ENCODE measurements around the gene IFIT1B.
"Not testable (repeated sequence)": the region's sequence is repeated elsewhere in the genome, so short reads cannot be mapped to it uniquely, and the experiment has no call there.

IFIT1B gene

DNA sequence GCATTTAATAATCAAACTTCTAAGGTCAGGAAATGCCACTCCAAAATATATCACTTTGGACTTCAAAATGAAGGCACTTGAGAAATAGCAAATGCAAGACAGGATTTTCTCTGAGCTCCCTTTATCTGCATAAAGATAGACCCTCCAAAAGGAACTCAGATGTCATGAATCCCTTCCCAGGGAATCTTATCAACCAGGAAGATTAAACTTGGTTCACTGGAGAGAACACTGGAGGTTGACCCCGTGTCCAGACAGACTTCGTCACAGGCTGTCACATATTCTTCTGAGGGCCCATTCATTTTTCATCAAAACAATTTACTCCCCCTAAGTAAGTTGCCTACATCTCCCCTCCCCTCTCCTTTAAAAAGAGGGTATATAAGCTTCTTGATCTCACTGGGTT lies 28.9 kb upstream of the IFIT1B start:
- no peak for DNase-seq

DNA sequence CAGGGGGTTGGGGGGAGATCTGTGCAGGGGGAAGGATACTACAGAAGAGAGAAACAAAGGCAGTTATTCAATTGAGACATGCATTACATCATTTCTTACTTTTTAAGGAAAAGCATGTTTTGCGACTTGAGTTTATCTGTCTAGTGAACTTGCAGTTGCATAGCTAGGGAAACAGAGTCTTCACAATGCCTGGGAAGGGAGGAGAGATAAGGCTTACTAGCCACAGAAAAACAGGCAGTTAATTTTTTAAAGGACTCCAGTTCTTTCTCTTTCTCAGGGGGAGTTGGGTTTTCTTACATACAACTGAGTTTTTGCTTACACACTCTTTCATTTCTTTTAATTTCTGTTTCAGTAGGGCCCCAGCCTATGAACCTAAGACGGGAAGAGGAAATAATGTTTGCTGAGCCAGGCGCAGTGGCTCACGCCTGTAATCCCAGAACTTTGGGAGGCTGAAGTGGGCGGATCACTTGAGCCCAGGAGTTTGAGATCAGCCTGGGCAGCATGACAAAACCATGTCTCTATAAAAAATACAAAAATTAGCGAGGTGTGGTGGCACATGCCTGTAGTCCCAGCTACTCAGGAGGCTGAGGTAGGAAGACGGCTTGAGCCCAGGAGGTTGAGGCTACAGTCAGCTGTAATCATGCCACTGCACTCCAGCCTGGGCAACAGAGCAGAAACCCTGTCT lies 27.1 kb upstream of the IFIT1B start:
- DNase-seq, result not testable (repeated sequence)

DNA sequence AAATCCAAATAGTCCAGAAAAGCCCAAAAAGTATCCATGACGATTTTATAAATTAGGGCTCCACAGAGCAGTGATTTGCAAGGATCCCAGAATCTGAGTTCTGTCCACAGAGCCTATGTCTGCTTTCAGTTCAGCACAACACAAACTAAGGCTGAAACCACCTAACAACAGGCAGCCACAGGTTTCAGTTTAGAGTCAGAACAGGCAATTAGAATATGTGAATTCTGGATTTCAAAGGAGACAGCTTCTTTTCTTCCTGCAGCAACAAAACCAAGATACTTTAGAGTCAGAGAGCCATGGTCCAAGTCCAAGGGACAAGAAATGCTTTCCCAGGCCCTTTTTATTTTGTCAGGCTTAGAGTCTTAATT lies 26.5 kb upstream of the IFIT1B start:
- no peak for DNase-seq

DNA sequence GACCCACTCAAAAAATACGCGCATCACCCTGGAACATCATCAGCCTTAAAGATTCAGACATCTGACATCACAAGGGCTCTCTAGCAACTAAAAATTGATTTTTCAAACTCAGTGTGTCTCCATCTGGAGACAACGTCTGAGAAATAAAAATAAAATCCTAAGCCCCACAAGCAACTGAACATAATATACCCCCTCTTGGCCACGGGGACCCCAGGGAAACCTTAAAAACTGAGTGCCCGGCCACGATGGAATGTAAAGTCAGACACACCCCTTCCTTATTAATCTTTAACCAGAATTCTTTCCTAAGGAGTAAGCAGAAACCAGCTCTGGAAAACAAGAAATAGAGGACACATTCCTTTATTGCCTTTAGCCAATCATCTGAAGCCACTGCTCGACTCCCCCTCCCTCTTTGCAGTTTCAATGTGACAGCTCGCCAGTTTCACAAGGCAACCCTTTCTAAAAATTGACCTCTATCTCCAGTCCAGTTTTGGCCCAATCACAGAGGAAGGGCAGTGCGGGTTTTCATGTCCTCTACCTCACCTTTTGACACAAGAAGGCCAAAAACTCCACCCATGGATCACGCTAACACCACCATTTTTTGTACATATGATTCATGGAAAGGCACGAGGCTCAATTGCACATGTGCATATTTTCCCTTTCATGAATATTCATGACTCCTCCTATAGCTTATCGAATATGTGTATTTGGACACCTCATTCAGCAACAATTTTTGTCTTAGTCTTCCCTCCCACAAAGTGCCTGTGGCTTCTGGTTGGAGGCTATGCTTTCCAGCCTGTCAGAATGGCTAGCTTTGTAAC lies 25.9 kb upstream of the IFIT1B start:
- DNase-seq, result no peak

DNA sequence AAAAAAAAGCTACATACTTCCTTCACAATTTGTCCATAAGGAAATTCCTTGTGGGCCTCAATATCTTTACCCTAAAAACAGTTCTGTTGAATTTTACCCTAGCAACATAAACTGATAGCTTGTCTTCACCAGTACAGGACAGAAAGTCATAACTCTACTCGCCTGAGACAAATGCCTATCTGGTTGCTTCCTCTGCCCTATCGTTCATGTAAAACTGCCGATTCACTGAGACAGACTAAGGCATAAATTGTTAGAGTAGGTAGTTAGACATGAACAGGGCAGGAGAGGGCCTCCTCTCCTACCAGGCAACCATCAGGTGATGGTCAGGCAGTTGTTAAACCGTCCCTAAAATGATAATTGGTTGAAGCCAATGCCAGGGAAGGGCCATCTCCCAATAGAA lies 25.1 kb upstream of the IFIT1B start:
- no peak for DNase-seq

DNA sequence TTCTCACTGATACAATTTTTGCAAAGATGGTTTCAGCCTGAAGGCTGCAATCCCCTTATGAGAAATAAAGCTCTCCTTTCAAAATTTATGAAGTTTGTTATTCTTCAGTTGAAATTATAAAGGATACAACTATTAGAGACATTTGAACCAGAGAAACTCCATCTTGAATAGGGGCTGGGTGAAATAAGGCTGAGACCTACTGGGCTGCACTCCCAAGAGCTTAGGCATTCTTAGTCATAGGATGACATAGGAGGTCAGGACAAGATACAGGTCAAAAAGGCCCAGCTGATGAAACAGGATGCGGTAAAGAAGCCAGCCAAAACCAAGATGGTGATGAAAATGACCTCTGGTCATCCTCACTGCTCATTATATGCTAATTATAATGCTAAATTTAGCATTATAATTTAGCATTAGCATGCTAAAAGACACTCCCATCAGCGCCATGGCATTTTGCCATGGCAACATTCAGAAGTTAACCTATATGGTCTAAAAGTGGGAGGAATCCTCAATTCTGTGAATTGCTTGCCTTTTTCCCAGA lies 22.4 kb upstream of the IFIT1B start:
- no peak for DNase-seq

DNA sequence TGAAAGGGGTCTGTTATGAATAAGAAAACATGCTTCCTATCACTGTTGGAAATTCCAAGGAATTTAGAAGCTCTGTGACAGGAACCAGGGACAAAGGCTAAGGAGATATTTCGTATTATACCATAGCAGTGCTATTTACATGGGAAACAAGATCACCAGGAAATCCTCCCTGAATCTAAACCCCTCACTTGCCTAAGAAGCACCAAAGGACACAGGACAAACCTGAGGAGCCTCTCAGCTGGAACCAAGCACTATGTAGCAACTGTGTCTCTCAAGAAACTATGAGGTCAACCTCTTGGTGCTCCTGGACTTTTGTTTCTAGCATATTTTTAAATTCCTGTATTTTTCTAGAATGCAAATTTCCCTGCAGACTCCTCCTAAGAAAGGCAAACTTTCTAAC lies 20.8 kb upstream of the IFIT1B start:
- DNase-seq, result no peak

DNA sequence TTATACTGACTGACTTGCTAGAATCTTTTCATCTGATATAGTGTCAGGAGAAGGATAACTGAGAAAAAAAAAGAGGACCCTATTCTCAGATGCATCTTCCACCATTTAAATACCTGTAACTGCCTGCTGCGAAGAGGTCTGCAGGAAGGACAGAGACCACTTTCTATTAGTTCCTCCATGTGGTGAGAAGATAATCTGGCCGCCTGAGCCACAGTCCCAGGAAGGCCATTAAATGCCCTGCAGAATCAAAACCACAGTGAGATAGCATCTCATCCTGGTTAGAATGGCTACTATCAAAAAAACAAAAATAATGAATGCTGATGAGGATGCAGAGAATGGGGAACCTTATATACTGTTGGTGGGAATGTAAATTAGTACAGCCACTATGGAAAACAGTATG lies 19.9 kb upstream of the IFIT1B start:
- DNase-seq, result no peak

DNA sequence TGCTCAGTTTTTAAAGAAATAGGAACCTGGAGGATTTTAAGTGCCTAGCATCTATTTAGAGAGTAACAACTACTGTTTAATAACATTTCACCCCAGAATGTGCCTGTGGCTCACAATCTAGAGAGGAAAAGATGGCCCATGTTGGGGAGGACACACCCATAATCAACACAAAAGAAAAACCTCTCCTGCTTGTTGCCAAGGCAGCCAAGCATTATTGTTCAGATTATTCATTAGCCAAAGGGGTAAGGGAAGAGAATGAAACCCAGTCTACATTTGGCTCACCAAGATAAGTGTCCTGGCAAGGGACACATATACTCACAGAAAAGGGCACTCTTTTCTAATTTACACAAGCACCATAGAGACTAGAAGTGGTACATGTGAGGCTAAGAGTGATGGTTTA lies 17.7 kb upstream of the IFIT1B start:
- DNase-seq, result no peak

DNA sequence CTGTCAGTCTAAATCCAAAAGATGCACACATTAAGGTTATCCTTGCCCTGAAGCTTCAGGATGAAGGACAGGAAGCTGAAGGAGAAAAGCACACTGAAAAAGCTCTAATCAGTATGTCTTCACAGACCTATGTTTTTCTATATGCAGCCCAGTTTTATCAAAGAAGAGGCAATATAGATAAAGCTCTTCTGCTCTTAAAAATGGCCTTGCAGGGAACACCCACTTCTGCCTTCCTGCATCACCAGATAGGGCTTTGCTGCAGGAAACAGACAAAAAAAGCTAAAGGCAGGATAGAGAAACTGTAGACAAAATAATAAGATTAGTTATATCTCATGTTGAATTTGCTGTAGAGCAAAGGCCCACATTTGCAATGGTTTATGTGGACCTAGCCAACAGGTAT lies 14.9 kb upstream of the IFIT1B start:
- DNase-seq, result no peak

DNA sequence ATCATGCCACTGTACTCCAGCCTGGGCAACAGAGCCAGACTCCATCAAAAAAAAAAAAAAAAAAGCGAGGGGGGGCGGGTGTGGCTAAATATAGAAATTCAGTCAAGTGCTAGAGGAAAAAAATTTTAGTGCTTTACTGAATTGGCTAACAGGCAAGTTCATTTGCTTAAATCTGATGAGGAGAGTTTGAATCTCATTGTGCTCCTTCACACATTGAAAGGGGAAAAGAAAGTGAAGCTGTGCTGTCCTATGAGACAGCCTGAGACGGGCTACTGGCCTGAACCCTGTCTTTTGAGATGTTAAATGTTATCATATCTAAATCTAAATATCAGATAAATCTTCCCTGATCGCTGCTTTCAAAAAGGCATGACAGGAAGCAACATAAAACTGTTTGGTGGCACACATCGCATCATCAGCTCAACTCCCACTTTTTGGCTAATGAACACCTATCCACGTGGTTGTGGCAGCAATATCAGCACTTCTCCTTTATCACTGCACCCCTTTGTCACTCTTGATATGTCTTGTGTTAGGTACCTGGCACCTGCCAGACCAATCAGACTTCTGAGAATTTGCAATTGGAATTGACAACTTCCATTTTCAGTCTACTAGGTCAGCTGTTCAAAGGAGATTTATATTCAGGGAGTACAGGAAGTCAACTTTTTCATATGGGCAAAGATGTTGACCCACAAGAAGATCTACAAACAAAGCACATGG lies 14.0 kb upstream of the IFIT1B start:
- DNase-seq, result no peak

DNA sequence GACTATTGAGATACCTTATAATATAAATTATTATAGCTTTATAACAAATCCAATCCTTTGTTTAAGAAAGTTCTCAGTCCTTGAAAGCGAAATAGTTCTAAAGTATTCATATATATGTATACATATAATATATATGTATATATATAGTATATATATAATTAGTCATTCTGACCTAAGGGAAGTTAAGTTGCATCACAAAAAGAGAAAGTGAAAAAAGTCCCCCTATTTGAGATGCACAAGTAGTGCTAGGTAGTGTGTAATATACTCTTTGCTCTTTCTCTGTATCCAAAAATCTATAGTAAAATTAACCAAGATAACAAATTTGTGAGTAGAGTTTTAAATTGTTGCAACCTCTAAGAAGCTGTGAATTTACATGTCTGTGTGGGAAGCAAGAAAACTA lies 13.3 kb upstream of the IFIT1B start:
- DNase-seq, result no peak

DNA sequence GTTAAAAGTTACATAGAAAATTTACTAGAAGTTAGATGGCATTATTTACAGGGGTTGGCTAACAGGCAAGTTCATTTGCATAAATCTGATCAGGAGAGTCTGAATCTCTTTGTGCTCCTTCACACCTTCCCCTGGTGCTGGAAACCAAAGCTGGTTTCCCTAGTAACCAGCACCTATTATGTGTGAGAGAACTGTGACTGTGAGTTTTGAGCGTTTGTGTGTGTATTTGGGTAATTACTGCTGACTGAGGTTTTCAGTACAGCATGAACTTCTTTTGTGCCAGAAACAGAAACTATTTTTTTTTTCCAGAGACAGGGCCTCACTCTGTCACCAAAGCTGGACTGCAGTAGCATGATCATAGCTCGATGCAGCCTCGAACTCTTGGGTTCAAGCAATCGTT lies 10.3 kb upstream of the IFIT1B start:
- no peak for DNase-seq

DNA sequence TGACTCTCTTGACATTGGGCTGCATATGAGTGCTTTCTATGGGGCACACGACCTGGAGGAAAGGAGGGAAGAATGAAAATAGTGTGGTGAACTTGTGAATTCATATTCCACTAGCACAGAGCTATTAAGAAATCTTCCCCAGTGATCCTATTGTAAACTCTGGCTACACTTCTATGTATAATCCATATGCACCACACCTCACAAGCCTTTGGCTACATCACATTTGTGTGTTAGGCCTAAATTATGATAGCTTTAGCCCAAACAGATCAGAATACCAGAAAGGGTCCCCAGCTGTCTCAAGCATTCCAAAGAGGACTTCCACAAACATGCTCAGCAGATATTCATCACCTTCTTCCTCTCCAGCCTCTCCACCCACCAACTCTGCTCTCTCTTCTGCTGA lies 9.7 kb upstream of the IFIT1B start:
- no peak for DNase-seq

DNA sequence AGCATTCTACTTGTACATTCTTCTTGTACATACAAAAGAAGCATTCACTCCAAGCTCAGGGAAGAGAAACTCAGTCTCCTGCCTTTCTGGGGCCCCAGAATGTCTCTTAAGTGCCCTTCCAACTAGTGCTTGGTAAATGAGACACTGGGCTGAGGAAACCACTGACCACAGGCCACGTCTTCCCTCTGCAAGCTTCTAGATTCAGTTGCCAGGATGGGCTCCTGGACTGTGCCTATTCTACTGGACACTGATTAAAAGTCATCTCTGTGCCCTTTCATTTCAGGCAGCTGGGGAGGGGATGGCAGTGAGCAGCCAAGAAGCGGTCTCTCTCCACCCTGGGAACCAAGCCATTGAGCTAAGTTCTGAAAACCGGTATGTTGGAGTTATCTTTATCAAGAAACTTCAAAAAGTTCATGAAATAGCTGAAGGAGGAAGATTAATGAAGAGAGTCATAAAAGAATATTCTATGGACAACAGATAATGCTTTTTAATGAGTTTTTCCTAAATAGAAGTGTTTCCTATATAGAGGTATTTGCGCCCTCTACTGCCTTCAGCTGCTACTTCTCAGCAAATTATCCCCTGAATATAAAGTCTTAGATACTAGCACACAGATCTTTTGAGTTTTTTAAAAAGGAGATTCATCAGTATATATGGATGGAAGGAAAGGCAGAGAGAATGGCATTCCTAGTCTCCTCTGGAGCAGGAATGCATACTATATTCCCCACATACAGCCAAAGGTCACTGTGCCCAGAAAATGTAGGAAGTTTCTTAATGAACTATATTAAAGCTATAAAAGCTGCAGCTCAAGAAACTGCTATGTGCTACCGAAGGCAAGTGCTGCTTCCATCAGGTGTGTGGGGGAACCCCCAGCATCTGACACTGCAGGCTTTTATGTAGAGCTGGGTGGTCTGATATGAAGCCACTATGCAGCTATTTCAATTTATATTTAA lies 8.4 kb upstream of the IFIT1B start:
- DNase-seq, result no peak

DNA sequence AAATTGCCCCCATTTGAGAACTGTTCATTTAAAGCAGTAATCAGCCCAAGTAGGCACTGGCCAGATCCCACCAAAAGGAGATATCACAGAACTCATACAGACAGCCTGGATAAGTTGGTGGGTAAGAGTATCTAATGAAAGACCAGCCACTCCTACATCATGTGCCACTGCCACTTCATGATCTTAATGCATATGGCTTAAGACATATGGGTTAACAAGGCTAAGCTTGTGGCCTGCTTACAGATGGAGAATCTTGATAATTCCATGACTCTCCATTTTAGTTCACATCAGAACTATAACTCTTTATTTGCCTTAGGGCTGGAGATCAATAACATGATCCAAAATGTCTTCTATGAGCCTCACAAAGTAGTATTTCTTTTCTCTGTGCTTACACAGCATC lies 6.8 kb upstream of the IFIT1B start:
- DNase-seq, result no peak

DNA sequence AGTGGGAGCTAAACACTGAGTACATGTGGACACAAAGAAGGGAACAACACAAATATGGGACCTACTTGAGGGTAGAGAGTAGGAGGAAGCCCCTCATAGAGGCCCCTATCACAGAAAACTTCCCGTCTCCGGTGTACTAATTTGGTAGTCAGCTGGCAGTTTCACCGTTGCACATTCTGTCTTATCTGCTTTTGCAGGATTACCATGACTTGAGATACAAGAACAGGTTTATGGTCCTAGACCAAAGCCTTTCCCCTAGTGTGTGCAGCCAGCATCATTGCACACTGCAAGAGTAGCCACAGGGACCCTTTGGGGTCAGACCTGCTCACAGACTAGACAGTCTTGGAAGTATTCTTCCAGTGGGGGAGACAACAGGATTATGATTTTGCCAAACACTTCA lies 5.9 kb upstream of the IFIT1B start:
- DNase-seq, result no peak

DNA sequence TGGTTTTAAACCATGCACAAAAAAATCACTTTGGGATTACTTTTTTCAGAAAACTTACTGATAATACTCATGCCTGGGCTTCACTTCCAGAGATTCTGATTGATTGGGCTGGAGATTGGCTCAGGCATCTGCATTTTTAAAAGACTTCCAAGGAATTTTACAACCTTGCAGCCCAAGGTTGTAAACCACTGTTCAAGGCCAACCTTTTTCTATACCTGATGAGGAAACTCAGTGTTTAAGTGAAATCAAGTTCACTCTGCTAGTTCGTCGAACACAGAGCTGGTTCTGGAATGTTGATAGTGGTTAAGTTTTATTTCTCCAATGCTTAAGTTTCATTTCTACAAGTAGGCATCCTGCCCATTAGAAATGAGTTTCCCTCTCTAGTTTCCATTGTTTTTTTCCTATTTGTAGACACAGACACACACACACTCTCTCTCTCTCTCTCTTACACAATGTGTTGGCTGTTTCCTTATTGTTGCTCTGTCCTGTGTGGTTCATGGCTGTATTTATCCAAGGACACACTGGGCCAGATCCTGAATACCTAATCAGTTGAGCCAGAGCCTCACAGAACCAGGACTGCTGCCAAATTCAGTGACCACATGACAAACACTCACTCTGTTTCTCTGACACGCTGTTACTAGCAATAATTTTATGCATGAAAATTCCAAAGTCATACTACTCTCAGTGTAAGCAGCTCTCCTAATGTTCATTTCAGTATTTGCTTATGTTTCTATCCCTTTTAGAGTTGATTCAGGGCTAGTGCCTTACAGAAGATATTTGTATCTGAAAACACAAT lies 3.7 kb upstream of the IFIT1B start:
- peak; percentile 16 for DNase-seq

DNA sequence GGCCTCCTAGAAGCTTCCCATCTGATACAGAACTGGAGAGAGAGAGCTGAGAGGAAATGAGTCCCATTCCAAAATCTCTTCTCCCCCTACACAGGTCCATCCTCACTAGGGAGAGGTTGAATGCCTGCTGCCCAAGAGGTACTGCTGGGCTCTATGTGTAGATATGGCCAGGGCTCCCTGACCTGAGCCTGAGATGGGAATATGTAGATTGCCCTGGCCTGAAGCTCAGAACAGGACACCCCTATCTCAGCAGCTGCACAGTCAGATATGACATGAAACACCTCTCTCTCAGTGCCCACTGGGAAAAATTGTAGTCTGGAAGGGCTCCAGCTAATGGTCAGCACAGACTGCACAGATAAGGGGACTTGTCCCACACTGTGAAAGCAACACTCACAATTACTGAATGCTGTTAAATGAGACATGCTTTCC lies 3.1 kb upstream of the IFIT1B start:
- DNase-seq, result no peak

DNA sequence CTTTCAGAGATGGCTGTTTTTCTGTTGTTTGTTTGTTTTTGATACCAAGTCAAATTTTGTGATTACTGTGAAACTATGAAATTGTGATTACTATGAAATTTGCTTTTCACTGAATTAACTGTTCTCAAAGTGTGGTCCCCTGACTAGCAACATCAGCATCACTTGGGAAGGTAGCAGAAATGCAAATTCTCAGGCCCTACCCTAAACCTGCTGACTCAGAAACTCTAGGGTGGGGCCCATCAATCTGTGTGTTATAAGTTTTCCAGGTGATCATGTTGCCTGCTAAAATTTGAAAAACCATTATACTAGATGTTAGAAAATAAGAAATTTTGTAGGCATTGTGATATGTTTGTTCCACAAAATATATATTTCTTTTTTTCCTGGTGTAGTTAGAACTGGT lies 1.2 kb downstream of the IFIT1B start:
- no peak for DNase-seq

DNA sequence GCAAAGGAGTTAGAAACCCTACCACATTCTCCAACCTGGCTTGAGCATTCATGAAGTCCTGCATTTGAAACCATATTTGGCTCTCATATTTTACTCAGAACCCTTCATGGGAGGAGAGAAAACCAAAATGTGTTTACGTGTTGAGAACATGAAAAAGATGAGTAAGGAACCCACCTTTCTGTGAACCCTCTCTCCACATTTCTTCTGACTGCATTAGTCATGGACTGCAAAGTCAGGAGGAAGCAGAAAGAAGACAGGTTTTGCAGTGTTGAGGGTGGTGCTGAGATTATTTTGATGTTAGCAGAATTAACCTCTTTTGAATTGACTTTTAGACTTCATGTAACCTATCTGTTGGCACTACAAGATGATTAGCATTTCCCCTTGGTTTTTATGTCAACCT lies 4.9 kb downstream of the IFIT1B start:
- no peak for DNase-seq
